Neuronal stem cell (in vitro differentiated cells): Measurements from ENCODE around the gene KLHL10.

ENCODE experiments used
- DNase-seq: peaks from one replicate; pipeline ENCODE4 v3.0.0-alpha.2; 2013; ENCODE audit warnings: low spot score
- H2AFZ ChIP-seq: one replicate; pipeline ENCODE4 v1.6.1; 2013; ENCODE audit warnings: mild to moderate bottlenecking, low read length, inconsistent platforms
- H2AK5ac ChIP-seq: 2 replicates; pipeline ENCODE4 v1.6.1; 2013; ENCODE audit warnings: low read depth, mild to moderate bottlenecking, inconsistent platforms, low read length, moderate library complexity, mixed read lengths
- H2BK120ac ChIP-seq: 2 replicates; pipeline ENCODE4 v1.6.1; 2013; ENCODE audit warnings: low read depth, mild to moderate bottlenecking, inconsistent platforms, low read length, moderate library complexity, mixed read lengths
- H2BK12ac ChIP-seq: one replicate; pipeline ENCODE4 v1.6.1; 2013; ENCODE audit warnings: low read length, inconsistent platforms
- H2BK15ac ChIP-seq: 2 replicates; pipeline ENCODE4 v1.6.1; 2013; ENCODE audit warnings: mild to moderate bottlenecking, low read length, inconsistent platforms, mixed read lengths
- H2BK5ac ChIP-seq: one replicate; pipeline ENCODE4 v1.6.1; 2013; ENCODE audit warnings: inconsistent platforms, mild to moderate bottlenecking, low read length, moderate library complexity
- H3K14ac ChIP-seq: one replicate; pipeline ENCODE4 v1.6.1; 2013; ENCODE audit warnings: low read length, inconsistent platforms
- H3K18ac ChIP-seq: 2 replicates; pipeline ENCODE4 v1.6.1; 2013; ENCODE audit warnings: low read length, inconsistent platforms
- H3K23ac ChIP-seq: 2 replicates; pipeline ENCODE4 v1.6.1; 2013; ENCODE audit warnings: low read depth, mild to moderate bottlenecking, mixed read lengths, low read length, inconsistent platforms; ENCODE audit not compliant: poor library complexity
- H3K27ac ChIP-seq: replicated peaks from 3 replicates; pipeline ENCODE4 v1.5.1; 2013; ENCODE audit warnings: low read length, inconsistent platforms
- H3K27me3 ChIP-seq, 3 experiments: 2 replicates each; pipeline ENCODE4 v1.6.1; 2013; ENCODE audit warnings: low read length in 3 of 3, mild to moderate bottlenecking in 2 of 3, inconsistent platforms in 1 of 3, low read depth in 1 of 3, mixed read lengths in 1 of 3, moderate library complexity in 1 of 3; ENCODE audit not compliant: control insufficient read depth in 3 of 3, insufficient read depth in 3 of 3
- H3K36me3 ChIP-seq, 2 donors: replicated peaks in 1 of 2; 2 replicates each; pipeline ENCODE4 v1.6.1; 2013; ENCODE audit warnings: low read length in 2 of 2; ENCODE audit not compliant: control insufficient read depth in 2 of 2, insufficient read depth in 2 of 2
- H3K4ac ChIP-seq: 2 replicates; pipeline ENCODE4 v1.6.1; 2013; ENCODE audit warnings: inconsistent platforms, mild to moderate bottlenecking, low read length, moderate library complexity
- H3K4me1 ChIP-seq, 2 donors: 1 replicate in 1 of 2; 2 replicates in 1 of 2; pipeline ENCODE4 v1.6.1; 2013; ENCODE audit warnings: low read length in 2 of 2, low read depth in 1 of 2; ENCODE audit not compliant: control insufficient read depth in 2 of 2, insufficient read depth in 1 of 2
- H3K4me2 ChIP-seq: one replicate; pipeline ENCODE4 v1.6.1; 2013; ENCODE audit warnings: mild to moderate bottlenecking, low read length, inconsistent platforms; ENCODE audit not compliant: insufficient read depth, poor library complexity, severe bottlenecking
- H3K4me3 ChIP-seq, 2 donors: 2 replicates each; pipeline ENCODE4 v1.5.1; 2013; ENCODE audit warnings: low read length in 2 of 2, mild to moderate bottlenecking in 2 of 2, inconsistent platforms in 1 of 2, moderate library complexity in 1 of 2
- H3K79me1 ChIP-seq: one replicate; pipeline ENCODE4 v1.6.1; 2013; ENCODE audit warnings: low read depth, mild to moderate bottlenecking, inconsistent platforms, low read length, moderate library complexity
- H3K9ac ChIP-seq: one replicate; pipeline ENCODE4 v1.6.1; 2013; ENCODE audit warnings: mild to moderate bottlenecking, low read depth, low read length, inconsistent platforms; ENCODE audit not compliant: poor library complexity
- H3K9me3 ChIP-seq, 2 donors: replicated peaks in 1 of 2; 2 replicates each; pipeline versions ENCODE3 to v1.6.1; 2013; ENCODE audit warnings: low read length in 2 of 2, mild to moderate bottlenecking in 2 of 2, inconsistent platforms in 1 of 2, low read depth in 1 of 2, mixed read lengths in 1 of 2, moderate library complexity in 1 of 2; ENCODE audit not compliant: control insufficient read depth in 2 of 2, insufficient read depth in 1 of 2
- H4K8ac ChIP-seq: one replicate; pipeline ENCODE4 v1.6.1; 2013; ENCODE audit warnings: low read depth, mild to moderate bottlenecking, inconsistent platforms, low read length, moderate library complexity
- H4K91ac ChIP-seq: one replicate; pipeline ENCODE4 v1.6.1; 2013; ENCODE audit warnings: low read length, low read depth, mild to moderate bottlenecking, inconsistent platforms; ENCODE audit not compliant: poor library complexity
- WGBS, 2 donors: extraction: QIAGEN DNeasy Blood & Tissue Kit; methylation state at CpG; one replicate each; pipeline ENCODE4 v1.1.7; 2013; ENCODE audit warnings: missing lambda C conversion rate in 2 of 2, mixed read lengths in 1 of 2; ENCODE audit not compliant: insufficient read length in 2 of 2, insufficient replicate concordance in 1 of 2; ENCODE audit errors: extremely low coverage in 2 of 2; 5-methylcytosine and 5-hydroxymethylcytosine counted together

Gene KLHL10

DNA sequence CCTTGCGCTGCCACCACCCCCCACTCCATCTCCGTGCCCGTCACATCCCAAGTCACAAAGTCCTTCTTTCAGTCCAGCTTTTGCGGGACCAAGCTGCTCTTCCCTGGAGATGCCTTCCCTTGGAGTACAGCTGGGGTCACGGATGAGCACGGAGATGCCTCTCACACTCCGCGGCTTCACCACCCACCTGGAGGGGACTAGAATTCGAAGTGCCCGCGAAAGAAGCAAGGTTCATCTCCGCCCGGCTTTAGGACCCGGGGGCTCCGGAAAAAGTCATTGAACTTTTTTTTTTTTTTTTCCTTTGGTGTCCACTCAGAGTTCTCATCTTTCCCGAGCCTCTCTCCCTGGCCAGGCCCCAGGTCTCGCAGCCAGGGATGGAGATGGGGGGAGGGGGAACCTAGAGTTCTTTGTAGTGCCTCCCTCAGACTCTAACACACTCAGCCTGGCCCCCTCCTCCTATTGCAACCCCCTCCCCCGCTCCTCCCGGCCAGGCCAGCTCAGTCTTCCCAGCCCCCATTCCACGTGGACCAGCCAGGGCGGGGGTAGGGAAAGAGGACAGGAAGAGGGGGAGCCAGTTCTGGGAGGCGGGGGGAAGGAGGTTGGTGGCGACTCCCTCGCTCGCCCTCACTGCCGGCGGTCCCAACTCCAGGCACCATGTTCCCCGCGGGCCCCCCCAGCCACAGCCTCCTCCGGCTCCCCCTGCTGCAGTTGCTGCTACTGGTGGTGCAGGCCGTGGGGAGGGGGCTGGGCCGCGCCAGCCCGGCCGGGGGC is 25.1 kb upstream of the KLHL10 start, which contains the start of gene FKBP10:
Gene FKBP10 (plus strand): TSS at position 624 of the 771 bp plus-strand sequence. CDS start 31 bp downstream, at position 655.
- H2BK15ac ChIP-seq, result peak within 1 kb of the TSS; percentile 87
- peaks cover 14 to 39% of the 10 kb centered on the region in 2 donors for H3K36me3 ChIP-seq
- peak within 1 kb of the TSS; percentile 2 for H3K4ac ChIP-seq
- H2AK5ac ChIP-seq, result peak within 1 kb of the TSS; percentile 76
- peaks cover 12 to 16% of the 10 kb centered on the region in 2 donors for H3K4me1 ChIP-seq
- H3K4me2 ChIP-seq, result peak within 1 kb of the TSS; percentile 99
- peak within 1 kb of the TSS; percentile 59 to 90 for H3K4me3 ChIP-seq
- no CpG with 5 or more reads among the region's 35 CpGs for WGBS, 2 donors
- H4K8ac ChIP-seq, result peak within 1 kb of the TSS; percentile 3
- H2AFZ ChIP-seq, result peak within 1 kb of the TSS; percentile 88
- H3K18ac ChIP-seq, result peak within 1 kb of the TSS; percentile 100
- H4K91ac ChIP-seq, result peak within 1 kb of the TSS; percentile 93
- peaks cover 23% of the 10 kb centered on the region for H3K79me1 ChIP-seq
- H3K23ac ChIP-seq, result peak within 1 kb of the TSS; percentile 96
- no peaks in the 10 kb centered on the region for H3K27me3 ChIP-seq
- peak within 1 kb of the TSS; percentile 90 for H3K9ac ChIP-seq
- H2BK5ac ChIP-seq, result peak within 1 kb of the TSS; percentile 99
- peak; percentile 96 for DNase-seq
- peak within 1 kb of the TSS; percentile 89 for H3K27ac ChIP-seq
- H3K9me3 ChIP-seq, result peaks cover 3 to 4% of the 10 kb centered on the region in 2 donors
- H2BK12ac ChIP-seq, result peak within 1 kb of the TSS; percentile 3
- H3K14ac ChIP-seq, result peak within 1 kb of the TSS; percentile 90
- H2BK120ac ChIP-seq, result peak within 1 kb of the TSS; percentile 84

DNA sequence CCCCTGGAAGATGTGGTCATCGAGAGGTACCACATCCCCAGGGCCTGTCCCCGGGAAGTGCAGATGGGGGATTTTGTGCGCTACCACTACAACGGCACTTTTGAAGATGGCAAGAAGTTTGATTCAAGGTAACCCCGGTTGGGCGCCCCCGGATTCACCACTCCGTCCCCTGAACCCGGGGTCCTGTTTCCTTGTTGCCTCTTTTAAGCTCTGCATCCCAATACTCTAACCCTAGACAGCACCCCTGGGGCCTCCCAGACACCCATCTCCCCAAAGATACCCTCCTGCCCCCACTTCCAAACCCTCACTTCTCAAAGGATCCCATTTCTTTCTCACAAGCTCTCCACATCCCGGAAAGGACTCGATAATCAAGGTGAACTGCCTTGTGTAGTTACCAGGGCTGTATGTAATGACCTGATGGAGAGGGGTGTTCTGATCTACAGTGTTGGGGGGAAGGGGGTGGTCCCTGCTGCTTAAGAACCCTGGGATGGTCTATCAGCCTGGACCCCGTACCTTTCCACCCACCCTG is 24.4 kb upstream of the KLHL10 start:
- Histone ChIP-seq H3K79me1 (peaks cover 23% of the 10 kb centered on the region), H3K9ac (peak overlapping the region; percentile 90), H2BK12ac (no peak overlapping the region), H4K8ac (no peak overlapping the region), H2AK5ac (peak overlapping the region; percentile 76), H3K4ac (no peak overlapping the region), H3K18ac (peak overlapping the region; percentile 97), H3K4me2 (peak overlapping the region; percentile 99), H3K36me3 (peaks cover 17 to 41% of the 10 kb centered on the region in 2 donors), H2BK120ac (no peak overlapping the region), H3K27ac (peak overlapping the region; percentile 89), H2AFZ (peak overlapping the region; percentile 88), H3K14ac (no peak overlapping the region), H3K9me3 (peaks cover 4% of the 10 kb centered on the region in 2 donors), H3K23ac (no peak overlapping the region), H3K4me3 (peak overlapping the region; percentile 59 to 90), H4K91ac (no peak overlapping the region), H2BK15ac (no peak overlapping the region), H3K4me1 (peaks cover 12 to 16% of the 10 kb centered on the region in 2 donors), H3K27me3 (peaks cover 0 to 2% (median 0%) of the 10 kb centered on the region in 3 experiments), H2BK5ac (peak overlapping the region; percentile 76)
- no CpG with 5 or more reads among the region's 12 CpGs for whole genome bisulfite sequencing, 2 donors
- DNase-seq, result no peak

DNA sequence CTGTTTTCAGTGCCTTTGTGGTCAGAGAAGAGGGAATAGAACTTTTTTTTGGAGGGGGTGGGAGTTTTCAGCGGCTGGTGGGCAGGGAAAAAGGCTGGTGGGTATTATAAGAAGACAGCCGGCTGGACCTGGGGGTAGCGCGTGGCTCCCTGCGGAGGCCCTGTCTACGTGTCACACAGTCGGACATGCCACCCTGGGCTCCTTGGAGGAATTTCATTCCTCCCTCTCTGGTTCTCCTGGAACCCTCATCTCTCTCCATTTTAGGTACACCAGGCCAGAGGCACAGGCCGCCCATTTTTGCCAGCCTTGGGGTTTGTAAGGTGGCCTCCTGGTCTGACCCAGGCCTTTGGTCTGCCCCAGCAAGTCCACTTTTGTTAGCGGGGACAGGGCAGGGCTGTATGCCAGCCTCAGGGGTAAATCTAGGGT is 23.9 kb upstream of the KLHL10 start:
- no peak overlapping the region for H4K91ac ChIP-seq
- H2AFZ ChIP-seq, result peak overlapping the region; percentile 88
- peaks cover 4 to 6% of the 10 kb centered on the region in 2 donors for H3K9me3 ChIP-seq
- no peak overlapping the region for H3K14ac ChIP-seq
- peak overlapping the region; percentile 8 for H2BK15ac ChIP-seq
- no peak overlapping the region for H4K8ac ChIP-seq
- no peak for DNase-seq
- peak overlapping the region; percentile 76 for H2BK5ac ChIP-seq
- H3K4me1 ChIP-seq, result peaks cover 12 to 18% of the 10 kb centered on the region in 2 donors
- peak overlapping the region; percentile 81 for H3K9ac ChIP-seq
- H3K36me3 ChIP-seq, result peaks cover 19 to 41% of the 10 kb centered on the region in 2 donors
- H3K18ac ChIP-seq, result no peak overlapping the region
- no peak overlapping the region for H3K4ac ChIP-seq
- H3K4me2 ChIP-seq, result peak overlapping the region; percentile 99
- peaks cover 23% of the 10 kb centered on the region for H3K79me1 ChIP-seq
- peaks cover 0 to 2% (median 0%) of the 10 kb centered on the region in 3 experiments for H3K27me3 ChIP-seq
- peak overlapping the region; percentile 59 to 90 for H3K4me3 ChIP-seq
- H3K27ac ChIP-seq, result peak overlapping the region; percentile 89
- WGBS, 2 donors, result no CpG with 5 or more reads among the region's 9 CpGs
- H3K23ac ChIP-seq, result no peak overlapping the region
- H2BK120ac ChIP-seq, result no peak overlapping the region
- peak overlapping the region; percentile 76 for H2AK5ac ChIP-seq
- no peak overlapping the region for H2BK12ac ChIP-seq

DNA sequence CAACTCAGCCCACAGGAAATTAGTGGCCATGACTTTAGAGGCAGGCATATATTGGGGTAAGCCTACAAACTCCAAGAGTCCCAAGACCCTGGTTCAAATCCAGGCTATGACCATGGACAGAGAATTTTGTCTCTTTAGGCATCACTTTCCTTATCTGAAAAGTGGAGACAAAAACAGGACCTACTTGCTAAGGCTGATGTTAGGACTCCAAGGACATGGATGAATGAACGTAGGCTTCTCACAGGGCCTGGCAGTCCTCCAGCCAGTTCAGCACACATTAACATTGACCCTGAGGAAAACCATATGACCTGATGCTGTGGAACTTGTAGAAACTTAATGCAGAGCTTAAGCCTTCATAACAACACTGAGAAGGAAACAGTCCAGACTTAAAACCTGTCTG is 23.4 kb upstream of the KLHL10 start:
- Histone ChIP-seq H3K4me2 (peak overlapping the region; percentile 99), H2BK120ac (no peak overlapping the region), H2BK5ac (no peak overlapping the region), H3K14ac (no peak overlapping the region), H3K4me3 (peak overlapping the region in 1 of 2 donors; percentile 59), H3K4me1 (peaks cover 12 to 22% of the 10 kb centered on the region in 2 donors), H3K9ac (no peak overlapping the region), H3K27ac (no peak overlapping the region), H2AK5ac (peak overlapping the region; percentile 76), H4K91ac (no peak overlapping the region), H2BK15ac (peak overlapping the region; percentile 8), H3K36me3 (peaks cover 17 to 40% of the 10 kb centered on the region in 2 donors), H4K8ac (no peak overlapping the region), H3K79me1 (peaks cover 23% of the 10 kb centered on the region), H3K4ac (no peak overlapping the region), H3K9me3 (peaks cover 4 to 6% of the 10 kb centered on the region in 2 donors), H2BK12ac (no peak overlapping the region), H3K27me3 (peaks cover 0 to 2% (median 0%) of the 10 kb centered on the region in 3 experiments), H2AFZ (no peak overlapping the region), H3K23ac (no peak overlapping the region), H3K18ac (no peak overlapping the region)
- no CpG with 5 or more reads among the region's 1 CpG for WGBS, 2 donors
- DNase-seq, result no peak
